CD4-positive, alpha-beta T cell treated with Interleukin-4 for 4 hours (primary cell): ENCODE measurements around the gene KRTAP5-8.
"Not testable (repeated sequence)": the region's sequence is repeated elsewhere in the genome, so short reads cannot be mapped to it uniquely, and the experiment has no call there.

Source experiments
- DNase-seq: peaks from one replicate; pipeline ENCODE4 v3.0.0-alpha.2; 2020

The KRTAP5-8 gene

GRCh38 chr11:71518506-71519471, 19.0 kb upstream of the KRTAP5-8 start:
- DNase-seq = no peak

- DNase-seq = no peak
These were observed 18.3 kb upstream of the KRTAP5-8 start for GRCh38 chr11:71519546-71519945.

GRCh38 chr11:71525188-71525937, 12.5 kb upstream of the KRTAP5-8 start:
- no peak for DNase-seq

- no peak for DNase-seq
These were observed 11.8 kb upstream of the KRTAP5-8 start for GRCh38 chr11:71525938-71526495.

GRCh38 chr11:71526796-71527575, 10.8 kb upstream of the KRTAP5-8 start, which contains the start of gene KRTAP5-7:
KRTAP5-7 (plus strand) TSS chr11:71527267; CDS start chr11:71527301, 34 bp downstream.
- DNase-seq = not testable (repeated sequence)

- no peak for DNase-seq
These were observed 10.1 kb upstream of the KRTAP5-8 start for GRCh38 chr11:71527576-71528210.

GRCh38 chr11:71530602-71531001, 7.2 kb upstream of the KRTAP5-8 start:
- no peak for DNase-seq

GRCh38 chr11:71532036-71532610, 5.7 kb upstream of the KRTAP5-8 start:
- DNase-seq = no peak

GRCh38 chr11:71534711-71535608, 2.9 kb upstream of the KRTAP5-8 start:
- not testable (repeated sequence) for DNase-seq

- DNase-seq = no peak
These were observed 2.0 kb upstream of the KRTAP5-8 start for GRCh38 chr11:71535825-71536224.

GRCh38 chr11:71537537-71537936, 288 bp upstream of the KRTAP5-8 start:
- DNase-seq = no peak

GRCh38 chr11:71538666-71538990, 803 bp downstream of the KRTAP5-8 start:
- DNase-seq = no peak

GRCh38 chr11:71539017-71539416, 1.2 kb downstream of the KRTAP5-8 start:
- DNase-seq = no peak

GRCh38 chr11:71539971-71540370, 2.1 kb downstream of the KRTAP5-8 start:
- not testable (repeated sequence) for DNase-seq

- DNase-seq = not testable (repeated sequence)
These were observed 2.9 kb downstream of the KRTAP5-8 start for GRCh38 chr11:71540521-71541304.

- no peak for DNase-seq
These were observed 4.6 kb downstream of the KRTAP5-8 start for GRCh38 chr11:71542382-71542781.

- DNase-seq = no peak
These were observed 5.3 kb downstream of the KRTAP5-8 start for GRCh38 chr11:71542879-71543777.

- DNase-seq = no peak
These were observed 6.0 kb downstream of the KRTAP5-8 start for GRCh38 chr11:71543866-71544265.
